Stimulated activated CD8-positive, alpha-beta memory T cell treated with anti-CD3 and anti-CD28 coated beads, Interleukin-2, amount 100 ng/mL, for 48 hours (primary cell): ENCODE results near the gene PCIF1.
"Not testable (repeated sequence)": the region's sequence is repeated elsewhere in the genome, so short reads cannot be mapped to it uniquely, and the experiment has no call there.

Experiments
- DNase-seq, 2 donors: peaks; one replicate each; pipeline ENCODE4 v3.0.0-alpha.2; 2020; ENCODE audit warnings: low read depth in 2 of 2

Gene PCIF1

DNA sequence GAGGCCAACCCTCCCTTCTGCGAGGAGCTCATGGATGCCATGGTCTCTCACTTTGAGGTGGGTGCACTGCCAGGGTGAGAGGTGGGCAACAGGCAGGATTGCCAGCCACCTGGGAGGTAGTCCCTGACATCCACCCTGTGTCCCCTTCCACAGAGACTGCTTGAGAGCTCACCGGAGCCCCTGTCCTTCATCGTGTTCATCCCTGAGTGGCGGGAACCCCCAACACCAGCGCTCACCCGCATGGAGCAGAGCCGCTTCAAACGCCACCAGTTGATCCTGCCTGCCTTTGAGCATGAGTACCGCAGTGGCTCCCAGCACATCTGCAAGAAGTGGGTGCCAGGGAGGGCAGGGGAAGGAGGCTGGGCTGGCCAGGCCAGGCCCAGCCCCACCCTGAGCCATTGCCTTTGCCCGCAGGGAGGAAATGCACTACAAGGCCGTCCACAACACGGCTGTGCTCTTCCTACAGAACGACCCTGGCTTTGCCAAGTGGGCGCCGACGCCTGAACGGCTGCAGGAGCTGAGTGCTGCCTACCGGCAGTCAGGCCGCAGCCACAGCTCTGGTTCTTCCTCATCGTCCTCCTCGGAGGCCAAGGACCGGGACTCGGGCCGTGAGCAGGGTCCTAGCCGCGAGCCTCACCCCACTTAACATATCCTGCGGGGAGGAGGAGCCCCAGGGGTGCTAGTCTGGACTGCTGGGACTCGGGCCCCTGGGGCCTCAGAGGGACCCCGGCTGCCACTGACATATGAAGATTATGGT is 12.8 kb downstream of the PCIF1 start:
- no peak for DNase-seq

DNA sequence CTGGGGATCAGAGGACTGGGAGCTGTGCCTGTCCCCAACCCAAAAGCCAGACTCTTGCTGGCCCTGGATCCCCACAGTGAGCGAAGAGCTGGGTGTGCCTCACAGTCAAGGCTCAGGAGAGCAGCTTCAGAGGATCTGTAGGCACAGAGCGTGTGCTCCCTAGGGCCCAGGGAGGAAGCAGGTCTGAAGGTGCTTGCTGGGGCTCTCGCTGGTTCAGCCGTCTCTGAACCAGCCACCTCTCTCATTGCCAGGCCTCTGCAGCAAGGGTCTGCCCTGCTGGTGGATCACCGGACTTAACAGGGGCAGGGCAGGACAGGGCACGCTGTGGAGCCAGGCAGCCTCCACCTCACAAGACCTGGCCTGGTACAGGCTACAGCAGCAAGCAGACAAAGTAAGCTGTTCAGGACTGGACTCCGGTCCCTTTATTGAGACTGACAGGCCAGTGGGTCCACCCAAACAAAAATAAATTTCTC is 13.8 kb downstream of the PCIF1 start:
- DNase-seq, result no peak

DNA sequence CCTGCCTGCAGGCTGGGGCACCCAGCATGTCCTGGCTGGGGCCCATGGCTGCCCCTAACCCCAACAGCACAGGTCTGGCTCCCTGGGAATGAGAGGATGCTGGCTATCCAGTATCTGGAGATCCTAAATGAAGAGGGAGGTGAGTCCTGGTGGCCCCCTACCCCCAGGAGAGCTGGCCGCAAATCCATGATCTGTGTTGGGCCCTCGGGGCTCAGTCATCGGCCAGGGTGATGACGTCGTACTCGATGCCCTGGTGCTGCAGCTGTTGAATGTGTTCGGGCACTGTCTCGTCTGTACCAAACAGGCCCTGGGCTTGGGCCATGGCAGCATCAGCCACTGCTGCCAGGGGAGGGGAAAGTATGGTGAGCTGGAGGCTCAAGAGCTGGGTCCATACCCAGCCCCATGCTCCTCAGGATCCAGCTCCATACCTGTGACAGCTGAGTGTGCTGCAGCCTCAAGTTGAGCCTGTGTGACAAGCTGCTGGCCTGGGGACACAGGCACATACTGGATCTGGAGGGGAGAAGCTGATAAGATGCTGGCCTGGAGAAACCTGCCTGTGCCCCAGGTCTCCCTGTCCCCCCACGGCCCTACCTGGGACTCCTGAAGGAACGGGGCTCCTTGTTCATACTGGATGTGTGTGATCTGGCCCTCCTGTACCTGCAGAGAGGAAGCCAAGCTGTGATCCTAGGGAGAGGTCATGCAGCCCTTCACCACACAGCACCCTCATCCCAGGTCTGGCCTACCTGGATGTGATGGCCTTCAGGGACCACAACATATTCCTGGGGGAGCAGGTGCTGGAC is 14.5 kb downstream of the PCIF1 start:
- no peak for DNase-seq

DNA sequence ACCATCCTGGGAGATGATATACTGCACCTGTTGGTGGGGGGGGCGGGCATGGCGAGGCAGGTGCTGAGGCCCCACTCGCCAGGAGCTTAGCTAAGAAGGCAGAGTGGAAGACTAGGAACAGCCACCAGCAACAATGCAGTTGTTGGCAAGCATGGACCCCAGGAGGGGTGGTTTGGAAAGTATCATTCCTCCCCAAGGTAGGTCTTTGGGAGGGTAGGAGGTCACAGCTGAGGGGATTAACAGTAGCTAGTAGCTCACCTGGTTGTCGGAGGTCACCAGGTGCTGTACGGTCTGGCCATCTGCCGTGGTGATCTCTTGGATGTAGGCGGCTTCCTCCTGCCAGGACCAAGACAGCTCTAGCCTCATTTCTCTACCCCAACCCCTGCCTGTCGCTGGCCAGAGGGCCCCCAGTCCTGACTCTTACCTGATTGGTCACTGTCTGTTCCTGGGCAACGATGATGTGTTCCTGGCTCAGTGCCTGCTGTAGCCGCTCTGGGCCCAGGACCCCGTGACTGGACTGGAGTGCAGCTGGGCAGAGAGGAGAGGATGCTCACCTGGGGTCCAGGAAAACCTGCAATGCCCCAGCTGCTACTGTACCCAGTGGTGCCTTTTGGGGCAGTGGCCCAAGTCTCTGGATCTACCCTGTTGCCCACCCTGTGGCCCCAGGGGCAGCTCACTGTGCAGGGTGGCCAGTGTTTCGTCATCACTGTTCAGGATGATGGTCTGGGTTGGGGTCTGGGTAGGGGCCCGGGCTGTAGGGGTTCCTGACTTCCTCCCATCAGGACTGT is 15.3 kb downstream of the PCIF1 start:
- DNase-seq, result no peak

DNA sequence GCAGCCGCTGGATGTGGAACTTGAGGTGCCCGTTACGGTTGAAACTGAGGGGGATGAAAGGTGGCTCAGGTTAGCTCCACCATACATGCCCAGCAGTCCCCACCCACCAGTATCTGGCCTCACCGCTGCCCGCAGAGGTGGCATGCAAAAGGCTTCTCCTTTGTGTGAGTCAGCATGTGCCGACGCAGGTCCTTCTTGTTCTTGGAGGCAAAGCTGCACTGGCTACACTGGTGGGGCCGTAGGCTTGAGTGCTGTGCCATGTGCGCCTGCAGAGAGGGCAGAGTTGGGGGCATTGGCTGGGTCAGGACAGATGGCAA is 15.8 kb downstream of the PCIF1 start:
- no peak for DNase-seq

DNA sequence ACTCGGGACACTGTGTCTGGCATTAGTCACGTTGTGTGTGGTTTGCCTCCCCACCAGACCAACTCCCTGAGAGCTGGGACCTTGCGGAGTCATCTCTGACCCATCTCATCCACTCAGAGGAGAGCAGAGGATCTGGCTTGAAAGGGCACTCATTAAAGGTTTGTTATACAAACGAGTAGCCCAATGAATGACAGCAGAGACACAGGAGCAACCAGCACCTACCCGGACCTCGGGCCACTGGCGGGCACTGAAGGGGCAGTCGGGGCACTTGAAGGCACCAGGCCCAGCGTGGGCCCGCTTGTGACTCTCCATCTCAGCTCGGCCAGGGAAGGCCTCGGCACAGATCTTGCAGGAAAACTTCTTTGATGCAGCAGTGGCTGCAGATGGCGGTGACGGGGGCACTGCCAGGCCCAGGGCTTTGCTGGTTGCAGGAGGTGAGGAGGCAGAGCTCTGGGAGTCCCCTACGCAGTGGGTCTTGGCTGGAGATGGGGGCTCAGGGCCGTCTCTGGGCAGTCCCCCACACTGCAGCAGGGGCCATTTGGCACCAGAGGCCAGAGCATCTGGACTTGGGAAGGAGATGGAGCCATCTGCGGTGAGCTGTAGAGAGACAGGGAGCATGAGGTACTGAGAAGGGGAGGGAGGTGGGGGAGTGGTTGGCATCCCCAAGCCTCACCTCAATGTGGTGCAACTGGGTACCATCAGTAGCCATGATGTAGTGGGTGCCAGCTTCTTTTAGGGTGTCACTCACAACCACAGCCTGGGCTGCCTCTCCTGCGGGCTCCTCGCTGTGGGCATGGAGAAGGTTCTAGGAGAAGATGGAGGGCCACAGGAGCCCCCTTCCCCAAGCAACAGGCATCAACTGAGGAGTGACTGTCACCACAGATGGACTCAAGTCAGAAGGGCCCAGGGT is 17.7 kb downstream of the PCIF1 start:
- no peak for DNase-seq

DNA sequence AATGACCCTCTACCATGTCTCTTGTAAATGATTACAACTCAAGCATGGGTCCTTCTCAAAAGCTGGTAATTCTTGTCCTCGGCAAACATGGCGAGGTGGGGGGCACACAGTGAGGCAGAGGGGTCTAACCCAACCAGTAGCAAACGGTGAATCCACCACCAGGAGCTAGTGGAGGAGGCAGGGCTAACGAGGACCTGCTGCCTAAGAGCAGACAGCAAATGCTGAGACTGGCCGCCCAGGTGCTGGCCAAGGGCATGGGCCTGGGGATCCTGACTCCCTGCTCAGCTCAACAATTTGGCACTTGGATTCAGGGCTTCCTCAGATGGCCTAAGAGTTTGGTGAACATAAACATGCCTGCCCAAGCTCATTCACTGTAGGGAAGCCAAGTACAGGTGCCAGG is 18.4 kb downstream of the PCIF1 start:
- DNase-seq, result no peak

DNA sequence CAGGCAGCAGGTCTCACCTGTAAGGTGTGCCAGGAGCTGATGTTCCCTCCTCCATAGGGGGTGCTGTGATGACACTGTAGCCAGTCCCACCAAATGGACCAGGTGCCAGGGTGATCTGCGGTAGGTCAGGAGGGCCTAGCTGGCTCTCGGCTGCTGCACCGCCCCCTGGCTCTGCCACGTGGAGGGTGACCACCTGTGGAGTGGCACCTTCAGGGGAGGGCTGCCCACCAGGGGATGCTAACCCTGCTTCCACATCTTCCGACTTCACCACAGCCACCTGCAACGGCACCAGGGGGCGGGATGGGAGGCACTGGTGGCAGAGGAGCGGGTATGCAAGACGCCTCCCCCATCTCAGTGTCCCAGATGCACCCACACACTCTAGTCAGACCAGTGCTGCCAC is 19.2 kb downstream of the PCIF1 start:
- no peak for DNase-seq

DNA sequence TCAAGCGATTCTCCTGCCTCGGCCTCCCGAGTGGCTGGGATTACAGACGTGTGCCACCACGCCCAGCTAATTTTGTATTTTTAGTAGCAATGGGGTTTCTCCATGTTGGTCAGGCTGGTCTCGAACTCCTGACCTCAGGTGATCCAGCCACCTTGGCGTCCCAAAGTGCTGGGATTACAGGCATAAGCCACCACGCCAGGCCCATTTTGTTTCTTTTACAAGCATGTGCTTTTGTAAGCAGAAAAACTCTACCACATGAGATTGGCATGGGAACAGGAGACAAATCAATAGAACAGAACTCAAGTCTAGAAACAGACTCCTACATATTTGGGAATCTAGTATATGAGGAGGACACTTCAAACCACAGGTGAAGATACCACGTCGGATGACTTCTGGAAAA is 21.8 kb downstream of the PCIF1 start:
- not testable (repeated sequence) for DNase-seq

DNA sequence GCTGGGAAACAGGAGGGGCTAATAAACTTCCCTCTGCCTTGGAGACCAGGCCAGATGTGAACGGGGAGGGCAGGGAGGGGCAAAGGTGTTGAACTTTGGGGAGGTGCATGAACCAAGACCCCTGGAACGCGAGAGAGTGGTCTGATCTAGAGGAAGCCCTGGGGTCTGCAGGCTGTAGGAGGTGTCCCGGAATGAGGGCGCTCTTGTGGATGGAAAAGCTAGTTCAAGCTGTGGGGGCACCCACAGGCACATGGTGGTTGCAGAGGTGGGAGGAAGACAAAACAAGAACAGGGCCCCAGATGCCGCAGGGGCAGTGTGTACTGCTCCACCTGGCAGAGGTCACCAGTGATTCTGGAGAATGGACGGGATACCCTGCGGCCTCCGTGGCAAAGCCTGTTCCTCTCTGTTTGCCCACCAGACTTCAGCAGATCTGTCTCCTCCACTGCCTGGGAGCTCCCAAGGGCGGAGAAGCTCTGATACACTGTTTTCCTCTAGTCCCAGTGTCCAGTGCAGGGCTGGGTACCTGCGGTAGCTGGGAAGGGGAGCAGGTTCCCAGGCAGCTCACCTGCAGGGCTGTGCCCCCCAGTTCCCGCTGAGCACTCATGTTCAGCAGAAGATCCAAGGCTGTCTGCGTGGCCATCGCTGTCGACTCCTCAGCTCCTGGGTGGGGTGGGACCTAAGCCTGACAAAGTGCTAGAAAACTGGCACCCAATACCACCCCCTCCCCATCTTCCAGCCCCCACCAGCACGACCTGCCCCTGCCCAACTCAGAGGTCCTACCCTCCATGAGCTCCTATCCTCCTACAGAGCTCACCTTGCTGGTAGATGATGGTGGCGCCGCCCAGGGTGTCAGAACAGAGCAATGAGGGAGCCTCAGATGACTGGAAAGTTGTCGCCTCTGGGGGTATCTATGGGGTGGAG is 22.8 kb downstream of the PCIF1 start:
- DNase-seq, result no peak

DNA sequence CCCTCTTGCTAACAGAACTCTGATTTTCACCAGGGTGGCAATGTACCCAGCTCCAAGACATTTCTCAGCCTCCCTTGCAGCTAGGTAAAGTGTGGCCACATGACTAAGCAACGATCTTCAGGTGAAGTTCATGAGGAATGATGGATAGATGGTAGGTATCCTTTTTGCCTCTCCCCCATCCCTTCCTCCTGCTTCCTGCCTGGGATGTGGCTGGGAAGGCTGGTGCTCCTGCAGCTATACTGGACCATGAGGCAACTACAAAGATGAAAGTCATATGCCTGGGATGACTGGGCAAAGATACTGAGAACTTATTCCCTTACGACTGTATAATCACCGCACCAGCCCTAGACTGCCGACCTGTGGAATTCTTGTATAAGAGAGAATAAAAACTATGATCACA is 24.1 kb downstream of the PCIF1 start:
- DNase-seq, result no peak

DNA sequence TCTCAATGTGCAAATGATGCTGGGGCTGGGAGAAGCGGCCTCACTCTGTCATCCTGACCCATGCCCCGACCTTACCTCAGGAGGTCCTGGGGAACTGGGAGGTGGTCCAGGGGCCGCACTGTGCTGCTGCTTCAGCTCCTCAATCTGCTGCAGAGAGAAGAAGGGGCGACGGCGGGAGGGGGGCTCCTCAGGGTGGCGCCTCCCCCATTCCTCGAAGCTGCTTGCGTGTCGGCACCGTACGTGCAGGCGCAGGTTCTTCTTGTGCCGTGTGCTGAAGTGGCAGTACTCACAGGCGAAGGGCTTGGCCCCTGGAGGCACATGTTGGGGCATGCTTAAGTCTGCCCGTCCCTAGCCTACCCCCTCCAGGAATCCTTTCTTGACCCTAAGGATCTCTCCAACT is 24.6 kb downstream of the PCIF1 start:
- DNase-seq, result no peak

DNA sequence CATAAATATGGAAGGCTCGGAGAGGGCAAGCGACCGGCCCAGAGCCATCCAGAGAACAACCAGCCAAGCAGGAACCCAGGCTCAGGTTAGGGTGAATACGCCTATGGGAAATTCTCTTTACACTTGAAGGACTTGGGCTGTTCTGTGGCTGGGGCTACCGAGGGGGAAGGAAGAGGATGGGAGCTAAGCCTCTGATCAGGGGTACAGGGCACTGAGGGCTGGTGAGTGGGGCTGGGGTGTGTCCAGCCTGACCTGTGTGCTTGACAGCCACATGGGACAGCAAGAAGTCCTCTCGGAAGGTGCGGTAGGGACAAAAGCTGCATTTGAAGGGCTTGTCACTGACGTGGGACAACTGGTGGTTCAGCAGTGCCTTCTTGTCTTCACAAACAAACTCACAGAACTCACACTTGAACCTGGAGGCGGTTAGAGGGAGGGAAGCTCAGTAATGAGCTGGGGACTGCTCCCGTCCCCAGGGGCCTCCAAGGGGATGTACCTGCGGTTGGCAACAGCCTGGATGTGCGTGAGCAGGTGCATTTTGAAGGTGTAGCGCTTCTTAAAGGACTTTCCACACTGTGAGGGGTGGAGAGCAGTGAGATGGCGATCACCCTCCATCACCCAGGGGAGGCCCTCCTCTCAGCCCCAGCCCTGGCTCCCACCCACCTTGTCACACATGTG is 25.6 kb downstream of the PCIF1 start:
- no peak for DNase-seq

DNA sequence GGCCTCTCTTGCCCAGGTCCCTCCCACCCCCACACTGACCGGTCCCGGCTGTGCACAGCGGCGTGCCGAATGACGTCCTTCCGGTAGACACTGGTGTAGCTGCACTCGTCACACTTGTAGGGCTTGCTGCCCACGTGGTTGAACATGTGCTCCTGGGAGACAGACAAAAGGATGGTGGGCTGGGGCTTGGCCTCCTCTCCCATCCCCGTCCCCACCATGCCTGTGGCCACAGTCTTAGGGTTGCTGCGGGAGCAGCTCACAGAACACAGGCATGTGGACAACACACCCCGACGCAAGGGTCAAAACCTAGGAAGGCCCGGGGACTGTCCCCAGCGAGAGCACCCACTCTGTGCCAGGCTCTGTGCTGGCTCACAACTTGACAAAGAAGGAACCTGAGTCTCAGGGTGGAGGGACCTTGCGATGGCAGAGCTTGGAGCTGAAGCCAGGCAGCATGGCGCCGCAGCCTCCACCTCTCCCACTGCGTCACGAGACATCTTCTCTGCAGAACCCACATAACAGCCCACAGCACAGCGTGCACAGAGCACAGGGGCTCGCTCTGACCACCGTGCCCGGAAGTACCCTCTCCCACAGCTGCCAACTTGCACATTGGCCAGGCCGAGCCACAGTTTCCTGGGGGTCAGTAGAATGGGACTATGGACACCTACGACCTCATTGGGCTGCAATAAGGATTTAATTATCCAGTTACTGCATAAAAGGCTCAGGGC is 27.7 kb downstream of the PCIF1 start:
- DNase-seq, result no peak

DNA sequence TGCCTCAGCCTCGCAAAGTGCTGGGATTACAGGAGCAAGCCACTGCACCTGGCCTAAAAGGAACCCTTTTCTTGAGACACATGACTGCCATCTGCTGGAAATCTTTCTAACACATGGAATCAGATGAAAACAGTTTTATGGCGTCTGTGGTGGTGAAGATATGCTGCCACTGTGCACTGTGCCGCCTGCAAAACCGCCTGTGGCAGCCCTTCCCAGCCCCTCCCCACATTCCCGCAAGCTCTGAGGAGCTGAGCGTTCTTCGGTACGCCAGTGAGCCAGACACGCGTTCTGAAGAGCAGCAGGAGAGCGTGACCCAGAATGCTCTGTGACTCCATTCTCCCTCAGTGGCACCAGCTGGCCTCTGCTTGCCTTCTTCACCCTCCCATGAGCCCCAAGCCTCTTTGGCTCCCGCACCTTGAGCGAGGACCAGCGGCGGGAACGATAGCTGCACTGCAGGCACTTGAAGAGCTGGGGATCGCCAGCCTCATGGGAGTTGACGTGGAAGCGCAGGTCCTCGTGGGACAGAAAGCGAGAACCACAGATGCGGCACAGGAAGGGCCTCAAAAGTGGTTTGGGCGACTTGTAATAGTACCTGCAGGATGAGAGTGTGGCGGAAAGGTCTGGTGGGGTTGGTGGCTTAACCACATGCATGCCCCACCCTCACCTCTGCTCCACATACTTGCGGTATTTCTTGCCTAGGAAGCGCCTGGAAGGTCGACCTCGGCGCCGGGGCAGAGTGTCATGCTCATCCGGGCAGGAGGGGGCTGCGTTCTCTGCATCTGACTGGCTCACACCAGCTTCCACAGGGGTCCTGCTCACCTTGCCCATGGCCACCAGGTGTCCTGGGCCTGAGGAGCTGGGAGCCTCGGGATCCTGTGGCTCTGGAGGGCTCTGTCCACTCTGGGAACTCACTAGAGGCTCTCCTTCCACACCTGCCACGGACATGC is 28.8 kb downstream of the PCIF1 start:
- no peak for DNase-seq

DNA sequence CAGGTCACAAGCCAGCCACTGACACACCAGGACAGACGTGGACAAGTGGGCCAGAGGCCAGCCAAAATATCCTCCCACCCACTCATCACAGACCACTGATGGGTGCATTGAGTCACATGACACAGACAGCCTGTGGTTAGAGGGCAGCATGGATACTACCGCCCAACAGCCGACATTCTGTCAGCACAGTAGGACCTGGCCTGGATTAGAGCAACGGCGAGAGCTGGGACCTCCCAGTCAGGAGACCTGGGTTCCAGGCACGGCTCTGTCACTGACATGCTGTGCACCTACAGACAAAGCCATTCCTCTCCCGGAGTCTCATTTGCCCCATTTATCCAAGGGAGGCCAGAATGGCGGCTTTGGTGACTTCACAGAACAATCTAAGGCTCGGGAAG is 29.5 kb downstream of the PCIF1 start:
- DNase-seq, result no peak

DNA sequence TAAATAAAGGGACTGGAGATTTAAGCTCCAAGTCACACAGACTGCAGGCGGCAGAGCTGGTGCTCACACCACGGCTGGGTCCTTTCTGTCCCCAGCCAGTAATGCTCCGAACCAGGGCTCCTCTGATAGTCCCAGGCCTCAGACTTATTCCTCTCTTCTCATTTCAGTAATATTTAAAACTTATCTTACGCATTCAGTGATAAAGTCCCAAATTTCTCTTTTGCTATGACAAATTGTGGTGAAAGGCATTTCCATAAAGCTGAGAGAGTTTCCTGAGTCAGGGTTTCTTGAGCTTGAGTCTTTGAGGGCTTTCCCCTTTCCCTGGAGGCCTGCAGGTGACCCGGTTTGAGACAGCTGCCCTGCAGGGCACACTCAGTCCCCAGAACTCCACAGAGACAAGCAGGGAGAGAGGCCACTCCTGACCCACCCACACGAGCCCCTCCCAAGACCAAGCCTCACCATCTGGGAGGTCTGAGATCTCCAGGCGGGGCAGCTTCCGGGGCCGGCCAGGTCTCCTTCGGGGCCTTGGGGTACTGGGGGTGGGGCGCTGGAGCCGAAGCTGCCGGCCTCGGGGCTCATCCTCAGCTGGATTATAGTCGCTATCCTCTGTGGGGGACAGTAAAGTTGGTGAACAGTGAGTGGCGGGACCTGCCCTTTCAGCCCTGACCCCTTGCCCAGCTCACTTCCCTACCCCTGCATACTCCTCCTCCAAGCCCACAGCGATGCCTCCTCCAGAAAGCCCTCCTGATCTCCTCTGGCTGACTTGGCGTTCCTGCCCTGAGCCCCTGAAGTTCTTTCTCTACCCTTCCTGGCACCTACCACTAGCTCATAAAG is 30.9 kb downstream of the PCIF1 start:
- no peak for DNase-seq
